Osteoblast (primary cell): ENCODE measurements around the gene MNX1. TPM values are rescaled to one million over a fixed set of nuclear protein-coding genes. Genes with fewer than 3 reads are reported as not detected.
A peak's percentile ranks its signal among the peaks of the same experiment; 100 is the strongest.

Experiments used
- DNase-seq: peaks from one replicate; pipeline ENCODE4 v3.0.0; 2011; ENCODE audit warnings: low spot score, mixed read lengths; ENCODE audit not compliant: insufficient read length; ENCODE audit errors: missing footprints
- H2AFZ ChIP-seq: 2 replicates; pipeline ENCODE4 v1.6.0; 2011; ENCODE audit warnings: mild to moderate bottlenecking, low read length
- H3K27ac ChIP-seq: 2 replicates; pipeline ENCODE4 v1.5.1; 2011; ENCODE audit warnings: mild to moderate bottlenecking, low read depth, low read length, moderate library complexity
- H3K27me3 ChIP-seq: 2 replicates; pipeline ENCODE4 v1.6.0; 2012; ENCODE audit warnings: mild to moderate bottlenecking, control low read depth, inconsistent platforms, low read length, moderate library complexity; ENCODE audit not compliant: insufficient read depth
- H3K36me3 ChIP-seq: 2 replicates; pipeline ENCODE4 v1.5.1; 2011; ENCODE audit warnings: mild to moderate bottlenecking, low read length, control low read depth, moderate library complexity; ENCODE audit not compliant: insufficient read depth
- H3K4me1 ChIP-seq: 2 replicates; pipeline ENCODE4 v1.5.1; 2011; ENCODE audit warnings: mild to moderate bottlenecking, low read length, control low read depth, moderate library complexity; ENCODE audit not compliant: insufficient read depth
- H3K4me2 ChIP-seq: 2 replicates; pipeline ENCODE4 v1.6.0; 2011; ENCODE audit warnings: mild to moderate bottlenecking, low read length; ENCODE audit not compliant: insufficient read depth
- H3K4me3 ChIP-seq: fragments of 200-600 bp; sonication (generic); 3 replicates; pipeline ENCODE4 v1.5.1; 2012; ENCODE audit warnings: mild to moderate bottlenecking, low read length, inconsistent platforms; ENCODE audit not compliant: insufficient read depth
- H3K79me2 ChIP-seq: 2 replicates; pipeline ENCODE4 v1.6.0; 2012; ENCODE audit warnings: mild to moderate bottlenecking, low read length, control low read depth, inconsistent platforms; ENCODE audit not compliant: insufficient read depth
- H3K9me3 ChIP-seq: 2 replicates; pipeline ENCODE4 v1.5.1; 2011; ENCODE audit warnings: low read depth, low read length, control low read depth
- H4K20me1 ChIP-seq: 2 replicates; pipeline ENCODE4 v1.6.0; 2012; ENCODE audit warnings: mild to moderate bottlenecking, low read length, control low read depth; ENCODE audit not compliant: insufficient read depth
- CTCF ChIP-seq: IDR thresholded peaks from 2 replicates; pipeline ENCODE4 v1.5.1; 2011; ENCODE audit warnings: mild to moderate bottlenecking, low read depth, low read length, moderate library complexity; ENCODE audit errors: extremely low read depth
- total RNA-seq: library from RNA; depleted of rRNA; stranded (reverse); fragments of >200 nt; gene quantifications from 2 replicates; pipeline ENCODE4 v1.2.3, GENCODE V29; 2012

Gene MNX1
- total RNA-seq, 1 donor: not detected

GRCh38 chr7:156966387-156966786 lies 44.1 kb downstream of the MNX1 start:
- TF ChIP-seq CTCF: no peak
- no peak for DNase-seq
- H3K36me3 ChIP-seq: peaks cover 68% of the 10 kb centered on the region
- H2AFZ ChIP-seq: no peak overlapping the region
- no peaks in the 10 kb centered on the region for H3K9me3 ChIP-seq
- H3K4me2 ChIP-seq: no peak overlapping the region
- H3K79me2 ChIP-seq: no peaks in the 10 kb centered on the region
- H3K27me3 ChIP-seq: no peaks in the 10 kb centered on the region
- H3K27ac ChIP-seq: no peak overlapping the region
- H4K20me1 ChIP-seq: peaks cover 2% of the 10 kb centered on the region
- H3K4me3 ChIP-seq: no peak overlapping the region
- peaks cover 3% of the 10 kb centered on the region for H3K4me1 ChIP-seq

- peaks cover 2% of the 10 kb centered on the region for H3K4me1 ChIP-seq
- no peaks in the 10 kb centered on the region for H3K27me3 ChIP-seq
- peaks cover 13% of the 10 kb centered on the region for H3K79me2 ChIP-seq
- no peaks in the 10 kb centered on the region for H3K9me3 ChIP-seq
- no peak overlapping the region for H3K4me3 ChIP-seq
- TF ChIP-seq CTCF: no peak
- no peak overlapping the region for H3K27ac ChIP-seq
- H4K20me1 ChIP-seq: no peaks in the 10 kb centered on the region
- no peak overlapping the region for H2AFZ ChIP-seq
- DNase-seq: no peak
- H3K36me3 ChIP-seq: peaks cover 69% of the 10 kb centered on the region
- no peak overlapping the region for H3K4me2 ChIP-seq
Observed at GRCh38 chr7:156964971-156965370, 45.5 kb downstream of the MNX1 start.

GRCh38 chr7:156963472-156963871 lies 47.0 kb downstream of the MNX1 start:
- TF ChIP-seq CTCF: no peak
- H3K4me2 ChIP-seq: no peak overlapping the region
- H3K4me3 ChIP-seq: no peak overlapping the region
- no peaks in the 10 kb centered on the region for H3K4me1 ChIP-seq
- H4K20me1 ChIP-seq: no peaks in the 10 kb centered on the region
- DNase-seq: peak; percentile 86
- H3K79me2 ChIP-seq: peaks cover 23% of the 10 kb centered on the region
- H3K9me3 ChIP-seq: no peaks in the 10 kb centered on the region
- no peak overlapping the region for H3K27ac ChIP-seq
- no peaks in the 10 kb centered on the region for H3K27me3 ChIP-seq
- peaks cover 79% of the 10 kb centered on the region for H3K36me3 ChIP-seq
- H2AFZ ChIP-seq: no peak overlapping the region

- Histone ChIP-seq H3K4me1 (no peaks in the 10 kb centered on the region), H3K4me2 (no peak overlapping the region), H4K20me1 (peaks cover 2% of the 10 kb centered on the region), H3K4me3 (no peak overlapping the region), H3K79me2 (peaks cover 28% of the 10 kb centered on the region), H2AFZ (no peak overlapping the region), H3K36me3 (peaks cover 85% of the 10 kb centered on the region), H3K9me3 (no peaks in the 10 kb centered on the region), H3K27ac (no peak overlapping the region), H3K27me3 (no peaks in the 10 kb centered on the region)
- TF ChIP-seq CTCF: no peak
- no peak for DNase-seq
Observed at GRCh38 chr7:156962897-156963296, 47.6 kb downstream of the MNX1 start.
